OCI-LY3 (cell line): Measurements from ENCODE around the gene GTSE1.

Source experiments
- CTCF ChIP-seq: fragments of 200-600, 300-600 bp; sonication (generic); IDR thresholded peaks from 2 replicates; pipeline ENCODE4 v1.5.1; 2014; ENCODE audit warnings: antibody characterized with exemption, low read length, low read depth
- EZH2phosphoT487 ChIP-seq: fragments of 200-600 bp; shearing (Covaris generic); IDR thresholded peaks from 2 replicates; pipeline ENCODE4 v1.6.1; 2018; ENCODE audit warnings: antibody characterized with exemption, mixed run types, low read depth

DNA sequence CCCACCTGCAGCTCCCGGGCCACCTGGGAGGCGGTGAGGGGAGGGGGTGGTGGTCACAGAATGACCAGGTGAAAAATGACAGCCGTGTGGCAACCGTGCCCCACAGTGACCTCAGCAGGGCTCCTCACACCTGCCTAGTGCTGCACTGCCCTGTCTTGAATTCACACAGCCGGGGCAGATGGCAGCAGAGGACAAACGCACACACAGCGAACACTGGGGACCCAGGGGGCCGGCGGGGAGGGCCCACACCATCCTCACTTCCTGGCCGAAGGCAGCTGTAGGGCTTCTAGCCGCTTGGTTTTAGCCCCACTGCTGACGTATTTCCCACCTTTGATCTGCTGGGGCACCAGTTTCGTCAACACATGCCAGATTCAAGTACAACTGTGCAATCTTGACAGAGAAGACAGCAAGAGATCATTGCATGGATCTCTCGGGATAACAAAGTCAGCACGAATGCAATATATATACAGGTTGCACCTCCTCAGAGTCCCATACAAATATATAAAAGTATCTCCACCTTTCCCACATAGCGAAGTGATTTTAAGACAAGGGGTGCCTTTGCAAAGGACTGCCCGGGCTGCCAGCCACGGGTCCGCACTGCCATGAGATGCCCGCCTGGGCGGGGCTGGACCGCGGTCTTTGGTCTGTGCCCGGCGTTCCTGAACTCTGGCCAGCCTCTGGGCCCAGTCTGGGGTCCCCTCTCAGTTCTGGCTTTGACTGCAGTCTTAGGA, 65.7 kb downstream of the GTSE1 start:
- TF ChIP-seq CTCF (peak; percentile 25; the same call in 1 of the 2 replicates), EZH2phosphoT487 (no peak)
